WTC11 (cell line): ENCODE measurements around the gene MYO15A. TPM values are rescaled to one million over a fixed set of nuclear protein-coding genes. Genes with fewer than 3 reads are reported as not detected.

ENCODE experiments used
- ATAC-seq: fragments of 200-7000 bp; cut with Tn5 transposase; 2 replicates; pipeline ENCODE4 v1.10.0; 2021; ENCODE audit warnings: mild to moderate bottlenecking, moderate library complexity
- CTCF ChIA-PET: fragments of 300-600 bp; sonication (Branson Sonifier 250); formaldehyde crosslinking; loops from one replicate; lab custom pipeline; 2021; ENCODE audit warnings: antibody characterized with exemption; lab: Charles Lee
- POLR2A ChIA-PET: fragments of 350-600 bp; sonication (Branson Sonifier 250); formaldehyde crosslinking; loops from one replicate; lab custom pipeline; 2021; ENCODE audit warnings: antibody characterized with exemption; lab: Charles Lee
- DNase-seq: peaks from one replicate; pipeline ENCODE4 v3.0.0; 2021; ENCODE audit warnings: low spot score
- H3K27ac Mint-ChIP-seq: 2 replicates; pipeline ENCODE4 v1.8.0; 2021; ENCODE audit warnings: mixed read lengths
- H3K27me3 Mint-ChIP-seq: 2 replicates; pipeline ENCODE4 v1.8.0; 2021; ENCODE audit warnings: low read depth, mild to moderate bottlenecking, moderate library complexity, mixed read lengths
- H3K36me3 Mint-ChIP-seq: 2 replicates; pipeline ENCODE4 v1.8.0; 2021; ENCODE audit warnings: mixed read lengths
- H3K4me1 Mint-ChIP-seq: 2 replicates; pipeline ENCODE4 v1.8.0; 2022; ENCODE audit warnings: mixed read lengths
- H3K4me3 Mint-ChIP-seq: 2 replicates; pipeline ENCODE4 v1.8.0; 2021; ENCODE audit warnings: mild to moderate bottlenecking, moderate library complexity, mixed read lengths
- H3K9me3 Mint-ChIP-seq: 2 replicates; pipeline ENCODE4 v1.8.0; 2021; ENCODE audit warnings: mixed read lengths
- ATF3 ChIP-seq: sonication (generic); formaldehyde crosslinking; conservative IDR thresholded peaks from 2 replicates; pipeline ENCODE4 v1.8.1; 2022; ENCODE audit warnings: mild to moderate bottlenecking, missing genetic modification reagents
- ATF6 ChIP-seq: sonication (generic); formaldehyde crosslinking; IDR thresholded peaks from 2 replicates; pipeline ENCODE4 v1.8.1; 2023; ENCODE audit warnings: mild to moderate bottlenecking, missing genetic modification reagents
- CDX4 ChIP-seq: fragments of 250-450 bp; sonication (Bioruptor Pico); IDR thresholded peaks from 2 replicates; pipeline ENCODE4 v1.9.0; 2021; ENCODE audit warnings: moderate library complexity, mild to moderate bottlenecking, inconsistent platforms, borderline replicate concordance
- CTCF ChIP-seq: fragments of 200-600 bp; IDR thresholded peaks from 2 replicates; pipeline ENCODE4 v1.8.0; 2022; ENCODE audit warnings: antibody characterized with exemption
- EMX1 ChIP-seq: fragments of 250-450 bp; sonication (Bioruptor Pico); IDR thresholded peaks from 2 replicates; pipeline ENCODE4 v1.8.0; 2021; ENCODE audit warnings: mild to moderate bottlenecking
- ERG ChIP-seq: fragments of 250-450 bp; sonication (Bioruptor Pico); IDR thresholded peaks from 2 replicates; pipeline ENCODE4 v1.8.0; 2021; ENCODE audit warnings: mild to moderate bottlenecking
- ETV6 ChIP-seq: sonication (generic); formaldehyde crosslinking; IDR thresholded peaks from 2 replicates; pipeline ENCODE4 v1.8.1; 2022; ENCODE audit warnings: mild to moderate bottlenecking, missing genetic modification reagents
- GRHL2 ChIP-seq: fragments of 250-450 bp; sonication (Bioruptor Pico); IDR thresholded peaks from 2 replicates; pipeline ENCODE4 v1.8.0; 2022; ENCODE audit warnings: mild to moderate bottlenecking, moderate library complexity; ENCODE audit not compliant: insufficient replicate concordance, severe bottlenecking
- IRF2 ChIP-seq: sonication (generic); formaldehyde crosslinking; IDR thresholded peaks from 2 replicates; pipeline ENCODE4 v1.8.0; 2022; ENCODE audit warnings: low read depth, missing genetic modification reagents, borderline replicate concordance
- NFYB ChIP-seq: sonication (generic); formaldehyde crosslinking; conservative IDR thresholded peaks from 2 replicates; pipeline ENCODE4 v1.8.0; 2022; ENCODE audit warnings: low read depth, missing genetic modification reagents
- NR1H2 ChIP-seq: sonication (generic); formaldehyde crosslinking; IDR thresholded peaks from 2 replicates; pipeline ENCODE4 v1.9.0; 2021; ENCODE audit warnings: mild to moderate bottlenecking, moderate library complexity, missing genetic modification reagents
- PRDM15 ChIP-seq: sonication (generic); formaldehyde crosslinking; IDR thresholded peaks from 2 replicates; pipeline ENCODE4 v1.8.0; 2022; ENCODE audit warnings: missing genetic modification reagents
- SOX15 ChIP-seq: fragments of 250-450 bp; sonication (Bioruptor Pico); IDR thresholded peaks from 2 replicates; pipeline ENCODE4 v1.9.0; 2021; ENCODE audit warnings: mild to moderate bottlenecking
- USF2 ChIP-seq: sonication (generic); formaldehyde crosslinking; IDR thresholded peaks from 2 replicates; pipeline ENCODE4 v1.8.1; 2023; ENCODE audit warnings: mild to moderate bottlenecking, missing genetic modification reagents, moderate library complexity
- ZBTB21 ChIP-seq: sonication (generic); formaldehyde crosslinking; IDR thresholded peaks from 2 replicates; pipeline ENCODE4 v1.8.1; 2023; ENCODE audit warnings: mild to moderate bottlenecking, missing genetic modification reagents, borderline replicate concordance
- ZNF121 ChIP-seq: sonication (generic); formaldehyde crosslinking; IDR thresholded peaks from 2 replicates; pipeline ENCODE4 v1.8.0; 2023; ENCODE audit warnings: missing genetic modification reagents
- ZNF396 ChIP-seq: fragments of 250-450 bp; sonication (Bioruptor Pico); IDR thresholded peaks from 2 replicates; pipeline ENCODE4 v1.8.0; 2021; ENCODE audit warnings: mild to moderate bottlenecking, moderate library complexity, borderline replicate concordance
- ZNF416 ChIP-seq: fragments of 250-450 bp; sonication (Bioruptor Pico); IDR thresholded peaks from 2 replicates; pipeline ENCODE4 v1.9.0; 2021; ENCODE audit warnings: mild to moderate bottlenecking, inconsistent platforms
- ZNF512 ChIP-seq: sonication (generic); formaldehyde crosslinking; IDR thresholded peaks from 2 replicates; pipeline ENCODE4 v1.8.1; 2022; ENCODE audit warnings: missing genetic modification reagents, borderline replicate concordance
- total RNA-seq: library from RNA; stranded (reverse); gene quantifications from 3 replicates; pipeline ENCODE4 v1.2.3, GENCODE V29; 2021

MYO15A gene
- total RNA-seq, 1 experiment from 2014 or later: 2.6 TPM

- Mint-ChIP-seq H3K4me1 (peaks cover 13% of the 10 kb centered on the region), H3K9me3 (no peaks in the 10 kb centered on the region), H3K4me3 (peak overlapping the region; percentile 83), H3K27me3 (no peaks in the 10 kb centered on the region; the same call in 1 of the 2 replicates), H3K36me3 (no peaks in the 10 kb centered on the region), H3K27ac (peak overlapping the region; percentile 96)
- ChIA-PET CTCF (interaction anchor here (0.8 to 2.8 kb wide), 6 partner anchors 15 to 64 kb away, joined by 3 to 36 read pairs (median 6); partner anchors contain the start of gene ALKBH5), POLR2A (interaction anchor here (1.3 to 1.4 kb wide), 2 partner anchors 26 to 67 kb away, joined by 3 to 17 read pairs; partner anchors contain the start of gene ALKBH5)
- no peak for TF ChIP-seq ATF6
- no peak for TF ChIP-seq EMX1 (CRISPR knock-in tag)
- no peak for TF ChIP-seq CDX4 (CRISPR knock-in tag)
- TF ChIP-seq IRF2 (CRISPR knock-in tag): no peak
- TF ChIP-seq NFYB (CRISPR knock-in tag): no peak
- no peak for TF ChIP-seq ZNF512 (CRISPR knock-in tag)
- TF ChIP-seq ETV6 (CRISPR knock-in tag): no peak
- TF ChIP-seq ZNF416 (CRISPR knock-in tag): no peak
- no peak for TF ChIP-seq GRHL2
- no peak for TF ChIP-seq ZNF121 (CRISPR knock-in tag)
- TF ChIP-seq CTCF: no peak
- TF ChIP-seq SOX15 (CRISPR knock-in tag): no peak
- TF ChIP-seq NR1H2: no peak
- TF ChIP-seq ATF3 (CRISPR knock-in tag): no peak
- no peak for TF ChIP-seq ERG
- no peak for TF ChIP-seq ZNF396 (CRISPR knock-in tag)
- no peak for TF ChIP-seq PRDM15
- TF ChIP-seq USF2 (CRISPR knock-in tag): no peak
- no peak for TF ChIP-seq ZBTB21 (CRISPR knock-in tag)
- ATAC-seq (no peak), DNase-seq (no peak)
These were observed 48.9 kb downstream of the MYO15A start for GRCh38 chr17:18157354-18157985.
